Measurements from ENCODE around the gene ZNF655.

GRCh38 chr7:99553039-99553438 is 5.4 kb upstream of the ZNF655 start:
- TF ChIP-seq, protein P1, sequence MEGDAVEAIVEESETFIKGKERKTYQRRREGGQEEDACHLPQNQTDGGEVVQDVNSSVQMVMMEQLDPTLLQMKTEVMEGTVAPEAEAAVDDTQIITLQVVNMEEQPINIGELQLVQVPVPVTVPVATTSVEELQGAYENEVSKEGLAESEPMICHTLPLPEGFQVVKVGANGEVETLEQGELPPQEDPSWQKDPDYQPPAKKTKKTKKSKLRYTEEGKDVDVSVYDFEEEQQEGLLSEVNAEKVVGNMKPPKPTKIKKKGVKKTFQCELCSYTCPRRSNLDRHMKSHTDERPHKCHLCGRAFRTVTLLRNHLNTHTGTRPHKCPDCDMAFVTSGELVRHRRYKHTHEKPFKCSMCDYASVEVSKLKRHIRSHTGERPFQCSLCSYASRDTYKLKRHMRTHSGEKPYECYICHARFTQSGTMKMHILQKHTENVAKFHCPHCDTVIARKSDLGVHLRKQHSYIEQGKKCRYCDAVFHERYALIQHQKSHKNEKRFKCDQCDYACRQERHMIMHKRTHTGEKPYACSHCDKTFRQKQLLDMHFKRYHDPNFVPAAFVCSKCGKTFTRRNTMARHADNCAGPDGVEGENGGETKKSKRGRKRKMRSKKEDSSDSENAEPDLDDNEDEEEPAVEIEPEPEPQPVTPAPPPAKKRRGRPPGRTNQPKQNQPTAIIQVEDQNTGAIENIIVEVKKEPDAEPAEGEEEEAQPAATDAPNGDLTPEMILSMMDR (IDR thresholded peaks at IDR 0.05): no peak
- TF ChIP-seq POLR2AphosphoS5 (IDR thresholded peaks at IDR 0.05): no peak
